Keratinocyte (primary cell): ENCODE data around the gene DLGAP1. TPM values are rescaled to one million over a fixed set of nuclear protein-coding genes. Genes with fewer than 3 reads are reported as not detected.

ENCODE experiments used
- DNase-seq: peaks from one replicate; pipeline ENCODE4 v3.0.0-alpha.2; 2011; ENCODE audit warnings: low read depth, missing footprints, low spot score
- FAIRE-seq: peaks from 2 replicates; lab custom pipeline; 2011; peaks lifted over from hg19 to GRCh38; lab: Jason Lieb, UNC
- H2AFZ ChIP-seq: 2 replicates; pipeline ENCODE4 v1.6.0; 2012; ENCODE audit warnings: low read length, control low read depth, inconsistent platforms; ENCODE audit not compliant: control insufficient read depth
- H3K27ac ChIP-seq: 2 replicates; pipeline ENCODE4 v1.5.1; 2011; ENCODE audit warnings: low read length; ENCODE audit not compliant: control insufficient read depth, insufficient read depth
- H3K27me3 ChIP-seq: 3 replicates; pipeline ENCODE4 v1.6.0; 2011; ENCODE audit warnings: low read length; ENCODE audit not compliant: control insufficient read depth, insufficient read depth; ENCODE audit errors: extremely low read depth
- H3K36me3 ChIP-seq, 2 experiments: 2 replicates in 1 of 2; 3 replicates in 1 of 2; pipeline ENCODE4 v1.5.1; 2011; ENCODE audit warnings: low read length in 2 of 2, mild to moderate bottlenecking in 1 of 2; ENCODE audit not compliant: control insufficient read depth in 2 of 2, insufficient read depth in 2 of 2; ENCODE audit errors: extremely low read depth in 1 of 2
- H3K4me1 ChIP-seq: 3 replicates; pipeline ENCODE4 v1.5.1; 2011; ENCODE audit warnings: low read length; ENCODE audit not compliant: control insufficient read depth, insufficient read depth; ENCODE audit errors: extremely low read depth
- H3K4me2 ChIP-seq: 3 replicates; pipeline ENCODE4 v1.6.0; 2011; ENCODE audit warnings: low read depth, low read length; ENCODE audit not compliant: control insufficient read depth, insufficient read depth; ENCODE audit errors: extremely low read depth
- H3K4me3 ChIP-seq, 3 experiments: fragments of 200-600 bp in 1 of 3; sonication (generic) in 1 of 3; 2 replicates in 2 of 3; 3 replicates in 1 of 3; pipeline ENCODE4 v1.5.1; 2011 to 2016; ENCODE audit warnings: low read length in 3 of 3, mild to moderate bottlenecking in 3 of 3, control low read depth in 2 of 3, inconsistent platforms in 1 of 3, low read depth in 1 of 3, mixed read lengths in 1 of 3, mixed run types in 1 of 3, moderate library complexity in 1 of 3; ENCODE audit not compliant: control insufficient read depth in 2 of 3, insufficient read depth in 2 of 3; ENCODE audit errors: extremely low read depth in 1 of 3
- H3K79me2 ChIP-seq: 2 replicates; pipeline ENCODE4 v1.6.0; 2012; ENCODE audit warnings: low read length; ENCODE audit not compliant: control insufficient read depth, insufficient read depth
- H3K9ac ChIP-seq: 3 replicates; pipeline ENCODE4 v1.6.0; 2011; ENCODE audit warnings: low read length; ENCODE audit not compliant: control insufficient read depth, insufficient read depth; ENCODE audit errors: extremely low read depth
- H3K9me1 ChIP-seq: 3 replicates; pipeline ENCODE4 v1.6.0; 2011; ENCODE audit warnings: low read length; ENCODE audit not compliant: control insufficient read depth, insufficient read depth; ENCODE audit errors: extremely low read depth
- H3K9me3 ChIP-seq: 2 replicates; pipeline ENCODE4 v1.5.1; 2012; ENCODE audit warnings: low read depth, low read length; ENCODE audit not compliant: control insufficient read depth
- H4K20me1 ChIP-seq: 3 replicates; pipeline ENCODE4 v1.6.0; 2011; ENCODE audit warnings: low read length; ENCODE audit not compliant: control insufficient read depth, insufficient read depth; ENCODE audit errors: extremely low read depth
- EZH2 ChIP-seq: IDR thresholded peaks from one replicate; pipeline ENCODE4 v1.6.1; 2012; ENCODE audit warnings: inconsistent platforms, mild to moderate bottlenecking, low read length, moderate library complexity
- dilution Hi-C: fragments of 300-500 bp; cut with MboI; formaldehyde crosslinking; loops from one replicate; pipeline ENCODE4 v1.7.0; 2020; ENCODE audit warnings: low sequenced_read_pairs; ENCODE audit not compliant: extremely low pct_ligation_motif_present
- polyA plus RNA-seq, 5 experiments: library from polyadenylated mRNA; depleted of rRNA in 3 of 5; stranded (reverse) in 3 of 5; stranded (forward) in 1 of 5; unstranded in 1 of 5; fragments of >200 nt; gene quantifications; 1 replicate in 1 of 5; 2 replicates in 3 of 5; 3 replicates in 1 of 5; pipeline versions ENCODE4 v1.2.1 to v1.2.3, GENCODE V29; 2011 to 2012; ENCODE audit warnings: missing spikeins in 2 of 5, low read depth in 1 of 5, low replicate concordance in 1 of 5
- TF ChIP-seq, protein P1 (sequence below), 3 experiments: IDR thresholded peaks in 1 of 3; conservative IDR thresholded peaks in 1 of 3; optimal IDR thresholded peaks in 1 of 3; 2 replicates in 2 of 3; 3 replicates in 1 of 3; pipeline versions ENCODE3 to v1.5.1; 2011; ENCODE audit warnings: low read length in 3 of 3, mild to moderate bottlenecking in 3 of 3, moderate library complexity in 2 of 3, control low read depth in 1 of 3, inconsistent platforms in 1 of 3; ENCODE audit not compliant: insufficient read depth in 2 of 3; ENCODE audit errors: extremely low read depth in 1 of 3

DLGAP1 gene
- polyA plus RNA-seq, 1 donor (not counting 4 experiments of a cell fraction or from before 2014, with no cell fraction given) = not detected

DNA sequence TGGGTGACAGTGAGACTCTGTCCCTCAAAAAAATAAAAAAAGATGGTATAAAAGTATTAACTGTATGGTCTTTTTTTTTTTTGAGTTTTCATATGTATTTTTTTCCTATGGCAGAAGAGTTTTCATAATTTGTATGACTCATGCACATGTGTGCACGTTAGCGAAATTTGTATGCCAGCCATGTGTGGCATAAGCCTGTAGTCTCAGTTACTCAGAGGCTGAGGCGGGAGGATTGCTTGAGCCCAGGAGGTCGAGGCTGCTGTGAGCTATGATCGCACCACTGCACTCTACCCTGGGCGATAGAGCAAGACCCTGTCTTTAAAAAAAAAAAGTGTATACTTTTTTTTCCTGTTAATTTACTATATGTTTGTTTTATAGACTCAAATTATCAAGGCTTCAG is 844.3 kb downstream of the DLGAP1 start:
- Histone ChIP-seq H3K9me1 (no peaks in the 10 kb centered on the region), H3K4me2 (no peak overlapping the region), H3K9ac (no peak overlapping the region), H3K9me3 (no peaks in the 10 kb centered on the region), H3K36me3 (no peaks in the 10 kb centered on the region), H3K27ac (no peak overlapping the region), H3K4me1 (peaks cover 6% of the 10 kb centered on the region), H4K20me1 (no peaks in the 10 kb centered on the region), H3K4me3 (no peak overlapping the region), H3K27me3 (no peaks in the 10 kb centered on the region), H2AFZ (no peak overlapping the region), H3K79me2 (no peaks in the 10 kb centered on the region)
- no peak for TF ChIP-seq EZH2
- TF ChIP-seq, protein P1, sequence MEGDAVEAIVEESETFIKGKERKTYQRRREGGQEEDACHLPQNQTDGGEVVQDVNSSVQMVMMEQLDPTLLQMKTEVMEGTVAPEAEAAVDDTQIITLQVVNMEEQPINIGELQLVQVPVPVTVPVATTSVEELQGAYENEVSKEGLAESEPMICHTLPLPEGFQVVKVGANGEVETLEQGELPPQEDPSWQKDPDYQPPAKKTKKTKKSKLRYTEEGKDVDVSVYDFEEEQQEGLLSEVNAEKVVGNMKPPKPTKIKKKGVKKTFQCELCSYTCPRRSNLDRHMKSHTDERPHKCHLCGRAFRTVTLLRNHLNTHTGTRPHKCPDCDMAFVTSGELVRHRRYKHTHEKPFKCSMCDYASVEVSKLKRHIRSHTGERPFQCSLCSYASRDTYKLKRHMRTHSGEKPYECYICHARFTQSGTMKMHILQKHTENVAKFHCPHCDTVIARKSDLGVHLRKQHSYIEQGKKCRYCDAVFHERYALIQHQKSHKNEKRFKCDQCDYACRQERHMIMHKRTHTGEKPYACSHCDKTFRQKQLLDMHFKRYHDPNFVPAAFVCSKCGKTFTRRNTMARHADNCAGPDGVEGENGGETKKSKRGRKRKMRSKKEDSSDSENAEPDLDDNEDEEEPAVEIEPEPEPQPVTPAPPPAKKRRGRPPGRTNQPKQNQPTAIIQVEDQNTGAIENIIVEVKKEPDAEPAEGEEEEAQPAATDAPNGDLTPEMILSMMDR (optimal IDR thresholded peaks at IDR 0.05 in 1 of 3, IDR thresholded peaks at IDR 0.05 in 1 of 3, conservative IDR thresholded peaks at IDR 0.05 in 1 of 3; ENCODE audit: extremely low read depth in 1 of 3, insufficient read depth in 2 of 3, low read length in 3 of 3) = no peak
- DNase-seq = no peak
- no peak for FAIRE-seq
- dilution Hi-C loops = no loop called here

GRCh38 chr18:3610188-3610708 is 844.9 kb downstream of the DLGAP1 start:
- Histone ChIP-seq H3K4me1 (peaks cover 11% of the 10 kb centered on the region), H3K4me2 (no peak overlapping the region), H3K9me3 (no peaks in the 10 kb centered on the region), H2AFZ (no peak overlapping the region), H3K27ac (no peak overlapping the region), H4K20me1 (no peaks in the 10 kb centered on the region), H3K4me3 (no peak overlapping the region), H3K27me3 (no peaks in the 10 kb centered on the region), H3K9me1 (no peaks in the 10 kb centered on the region), H3K9ac (no peak overlapping the region), H3K79me2 (no peaks in the 10 kb centered on the region), H3K36me3 (no peaks in the 10 kb centered on the region)
- TF ChIP-seq, protein P1 (optimal IDR thresholded peaks at IDR 0.05 in 1 of 3, IDR thresholded peaks at IDR 0.05 in 1 of 3, conservative IDR thresholded peaks at IDR 0.05 in 1 of 3; ENCODE audit: extremely low read depth in 1 of 3, insufficient read depth in 2 of 3, low read length in 3 of 3) = no peak
- TF ChIP-seq EZH2 = no peak
- dilution Hi-C loops = no loop called here
- FAIRE-seq (no peak), DNase-seq (no peak)
